PFSK-1 (cell line): Measurements from ENCODE around the gene LRRC71.

Source experiments
- FOXP2 ChIP-seq: optimal IDR thresholded peaks from 2 replicates; pipeline ENCODE3; 2011; ENCODE audit warnings: borderline replicate concordance, control low read depth, inconsistent platforms; ENCODE audit not compliant: insufficient read depth; ENCODE audit errors: extremely low read length, extremely low read depth
- POLR2AphosphoS5 ChIP-seq: IDR thresholded peaks from 2 replicates; pipeline ENCODE4 v1.6.1; 2012; ENCODE audit warnings: low read depth, mild to moderate bottlenecking, control low read depth, low read length, moderate library complexity
- SIN3A ChIP-seq: IDR thresholded peaks from 2 replicates; pipeline ENCODE4 v1.6.1; 2012; ENCODE audit warnings: mild to moderate bottlenecking, low read length, moderate library complexity, borderline replicate concordance; ENCODE audit not compliant: insufficient read depth
- TAF1 ChIP-seq: IDR thresholded peaks from 2 replicates; pipeline ENCODE4 v1.6.1; 2012; ENCODE audit warnings: low read length, control low read depth, borderline replicate concordance; ENCODE audit not compliant: insufficient read depth
- TF ChIP-seq, protein P1 (sequence below), 2 experiments: IDR thresholded peaks; 2 replicates each; pipeline versions ENCODE4 v1.6.1 to v1.8.0; 2011 to 2012; ENCODE audit warnings: low read depth in 2 of 2, low read length in 2 of 2, control low read depth in 1 of 2, inconsistent platforms in 1 of 2, mild to moderate bottlenecking in 1 of 2, moderate library complexity in 1 of 2; ENCODE audit not compliant: insufficient read depth in 1 of 2

LRRC71 gene

GRCh38 chr1:156899956-156900718 lies 20.3 kb upstream of the LRRC71 start:
- TF ChIP-seq FOXP2, result no peak

DNA sequence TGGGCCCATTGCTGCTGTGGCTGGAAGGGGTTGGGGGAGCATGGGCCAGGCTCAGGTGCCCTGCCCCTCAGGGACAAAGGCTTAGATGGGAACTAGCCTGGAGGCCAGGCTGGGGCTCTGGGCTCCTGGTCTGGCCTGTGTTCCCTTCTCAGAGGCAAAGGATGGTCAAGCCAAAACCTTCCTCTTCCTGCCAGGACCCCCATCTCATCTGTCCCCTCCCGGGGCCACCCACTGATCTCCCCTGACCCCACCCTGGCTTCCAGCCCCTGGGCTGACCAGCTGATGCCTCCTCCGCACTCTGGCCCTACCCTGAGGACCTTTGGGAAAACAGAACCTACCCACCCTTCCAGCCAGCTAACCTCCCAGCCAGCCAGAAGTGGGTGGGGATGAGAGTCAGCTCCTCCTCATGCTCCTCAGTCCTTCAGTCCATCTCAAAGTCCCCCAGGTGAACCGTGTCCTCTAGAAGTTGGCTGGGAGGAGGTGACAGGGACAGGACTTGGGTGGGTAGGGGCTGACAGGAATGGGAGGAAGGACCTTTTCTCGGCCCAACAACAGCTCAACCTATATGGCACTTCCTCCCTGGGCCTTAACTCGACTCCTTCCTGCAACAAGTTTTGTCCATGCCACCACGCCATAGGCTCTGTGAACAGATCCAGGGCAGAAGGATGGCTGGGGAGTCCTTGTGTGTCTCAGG lies 19.4 kb upstream of the LRRC71 start:
- no peak for TF ChIP-seq FOXP2
- TF ChIP-seq SIN3A, result no peak
- TF ChIP-seq, protein P1, sequence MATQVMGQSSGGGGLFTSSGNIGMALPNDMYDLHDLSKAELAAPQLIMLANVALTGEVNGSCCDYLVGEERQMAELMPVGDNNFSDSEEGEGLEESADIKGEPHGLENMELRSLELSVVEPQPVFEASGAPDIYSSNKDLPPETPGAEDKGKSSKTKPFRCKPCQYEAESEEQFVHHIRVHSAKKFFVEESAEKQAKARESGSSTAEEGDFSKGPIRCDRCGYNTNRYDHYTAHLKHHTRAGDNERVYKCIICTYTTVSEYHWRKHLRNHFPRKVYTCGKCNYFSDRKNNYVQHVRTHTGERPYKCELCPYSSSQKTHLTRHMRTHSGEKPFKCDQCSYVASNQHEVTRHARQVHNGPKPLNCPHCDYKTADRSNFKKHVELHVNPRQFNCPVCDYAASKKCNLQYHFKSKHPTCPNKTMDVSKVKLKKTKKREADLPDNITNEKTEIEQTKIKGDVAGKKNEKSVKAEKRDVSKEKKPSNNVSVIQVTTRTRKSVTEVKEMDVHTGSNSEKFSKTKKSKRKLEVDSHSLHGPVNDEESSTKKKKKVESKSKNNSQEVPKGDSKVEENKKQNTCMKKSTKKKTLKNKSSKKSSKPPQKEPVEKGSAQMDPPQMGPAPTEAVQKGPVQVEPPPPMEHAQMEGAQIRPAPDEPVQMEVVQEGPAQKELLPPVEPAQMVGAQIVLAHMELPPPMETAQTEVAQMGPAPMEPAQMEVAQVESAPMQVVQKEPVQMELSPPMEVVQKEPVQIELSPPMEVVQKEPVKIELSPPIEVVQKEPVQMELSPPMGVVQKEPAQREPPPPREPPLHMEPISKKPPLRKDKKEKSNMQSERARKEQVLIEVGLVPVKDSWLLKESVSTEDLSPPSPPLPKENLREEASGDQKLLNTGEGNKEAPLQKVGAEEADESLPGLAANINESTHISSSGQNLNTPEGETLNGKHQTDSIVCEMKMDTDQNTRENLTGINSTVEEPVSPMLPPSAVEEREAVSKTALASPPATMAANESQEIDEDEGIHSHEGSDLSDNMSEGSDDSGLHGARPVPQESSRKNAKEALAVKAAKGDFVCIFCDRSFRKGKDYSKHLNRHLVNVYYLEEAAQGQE (IDR thresholded peaks at IDR 0.05; ENCODE audit: insufficient read depth in 1 of 2, low read depth in 2 of 2, low read length in 2 of 2), result no peak
- TF ChIP-seq POLR2AphosphoS5, result no peak
- no peak for TF ChIP-seq TAF1

- no peak for TF ChIP-seq POLR2AphosphoS5
- TF ChIP-seq TAF1, result no peak
- no peak for TF ChIP-seq SIN3A
- TF ChIP-seq, protein P1 (IDR thresholded peaks at IDR 0.05; ENCODE audit: insufficient read depth in 1 of 2, low read depth in 2 of 2, low read length in 2 of 2), result no peak
- no peak for TF ChIP-seq FOXP2
Measured at GRCh38 chr1:156901590-156901900, 18.9 kb upstream of the LRRC71 start.

GRCh38 chr1:156901966-156902915 lies 18.2 kb upstream of the LRRC71 start:
- TF ChIP-seq, protein P1 (IDR thresholded peaks at IDR 0.05; ENCODE audit: insufficient read depth in 1 of 2, low read depth in 2 of 2, low read length in 2 of 2), result no peak
- TF ChIP-seq TAF1, result no peak
- no peak for TF ChIP-seq FOXP2
- no peak for TF ChIP-seq POLR2AphosphoS5
- no peak for TF ChIP-seq SIN3A

DNA sequence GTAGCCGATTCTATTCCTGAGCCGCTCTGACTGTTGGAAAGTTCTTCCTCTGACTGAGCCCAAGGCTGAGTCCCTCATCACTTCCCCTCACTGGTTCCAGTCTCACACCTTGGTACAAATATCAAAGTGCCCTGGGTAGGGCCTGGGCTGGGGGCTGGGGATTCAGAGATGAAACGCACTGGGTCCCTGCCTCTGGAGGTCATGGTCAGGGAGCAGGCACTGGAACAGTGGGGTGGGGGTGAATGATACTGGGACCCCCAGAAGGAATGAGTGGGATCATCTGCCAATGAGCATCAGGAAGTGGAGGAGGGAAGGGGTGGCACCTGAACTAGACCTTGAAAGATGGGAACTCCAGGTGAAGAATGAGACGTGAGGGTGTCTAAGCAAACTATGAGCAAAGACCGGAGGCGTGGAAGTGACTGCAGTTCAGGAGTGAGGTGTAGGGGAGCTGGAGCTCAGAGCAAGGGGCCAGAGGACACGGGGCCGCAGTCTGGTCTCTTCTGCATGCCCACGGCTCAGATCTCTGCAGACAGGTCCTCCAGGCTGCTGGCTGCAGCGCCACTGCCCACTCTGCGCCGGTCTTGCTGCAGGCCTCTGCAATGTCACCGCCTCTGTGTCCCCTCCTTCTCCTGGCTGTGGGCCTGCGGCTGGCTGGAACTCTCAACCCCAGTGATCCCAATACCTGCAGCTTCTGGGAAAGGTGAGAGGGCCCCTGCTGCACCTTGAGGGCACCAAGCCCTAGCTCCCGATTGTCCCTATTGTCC lies 16.9 kb upstream of the LRRC71 start:
- TF ChIP-seq, protein P1 (IDR thresholded peaks at IDR 0.05; ENCODE audit: insufficient read depth in 1 of 2, low read depth in 2 of 2, low read length in 2 of 2), result no peak
- no peak for TF ChIP-seq TAF1
- no peak for TF ChIP-seq SIN3A
- no peak for TF ChIP-seq FOXP2
- no peak for TF ChIP-seq POLR2AphosphoS5
